WTC11 (cell line): ENCODE results near the gene RAB23. TPM values are rescaled to one million over a fixed set of nuclear protein-coding genes. Genes with fewer than 3 reads are reported as not detected.

ENCODE experiments used
- ATAC-seq: fragments of 200-7000 bp; cut with Tn5 transposase; 2 replicates; pipeline ENCODE4 v1.10.0; 2021; ENCODE audit warnings: mild to moderate bottlenecking, moderate library complexity
- CTCF ChIA-PET: fragments of 300-600 bp; sonication (Branson Sonifier 250); formaldehyde crosslinking; loops from one replicate; lab custom pipeline; 2021; ENCODE audit warnings: antibody characterized with exemption; lab: Charles Lee
- POLR2A ChIA-PET: fragments of 350-600 bp; sonication (Branson Sonifier 250); formaldehyde crosslinking; loops from one replicate; lab custom pipeline; 2021; ENCODE audit warnings: antibody characterized with exemption; lab: Charles Lee
- DNase-seq: peaks from one replicate; pipeline ENCODE4 v3.0.0; 2021; ENCODE audit warnings: low spot score
- H3K27ac Mint-ChIP-seq: 2 replicates; pipeline ENCODE4 v1.8.0; 2021; ENCODE audit warnings: mixed read lengths
- H3K27me3 Mint-ChIP-seq: 2 replicates; pipeline ENCODE4 v1.8.0; 2021; ENCODE audit warnings: low read depth, mild to moderate bottlenecking, moderate library complexity, mixed read lengths
- H3K36me3 Mint-ChIP-seq: 2 replicates; pipeline ENCODE4 v1.8.0; 2021; ENCODE audit warnings: mixed read lengths
- H3K4me1 Mint-ChIP-seq: 2 replicates; pipeline ENCODE4 v1.8.0; 2022; ENCODE audit warnings: mixed read lengths
- H3K4me3 Mint-ChIP-seq: 2 replicates; pipeline ENCODE4 v1.8.0; 2021; ENCODE audit warnings: mild to moderate bottlenecking, moderate library complexity, mixed read lengths
- H3K9me3 Mint-ChIP-seq: 2 replicates; pipeline ENCODE4 v1.8.0; 2021; ENCODE audit warnings: mixed read lengths
- CBFB ChIP-seq: sonication (generic); formaldehyde crosslinking; IDR thresholded peaks from 2 replicates; pipeline ENCODE4 v1.8.1; 2022; ENCODE audit warnings: mild to moderate bottlenecking, low read depth, missing genetic modification reagents
- CREB1 ChIP-seq: sonication (generic); formaldehyde crosslinking; IDR thresholded peaks from 2 replicates; pipeline ENCODE4 v1.8.0; 2023; ENCODE audit warnings: mild to moderate bottlenecking, missing genetic modification reagents
- ETV6 ChIP-seq: sonication (generic); formaldehyde crosslinking; IDR thresholded peaks from 2 replicates; pipeline ENCODE4 v1.8.1; 2022; ENCODE audit warnings: mild to moderate bottlenecking, missing genetic modification reagents
- FOXK1 ChIP-seq: sonication (generic); formaldehyde crosslinking; IDR thresholded peaks from 2 replicates; pipeline ENCODE4 v1.8.0; 2022; ENCODE audit warnings: mild to moderate bottlenecking, moderate library complexity, missing genetic modification reagents
- GRHL2 ChIP-seq: fragments of 250-450 bp; sonication (Bioruptor Pico); IDR thresholded peaks from 2 replicates; pipeline ENCODE4 v1.8.0; 2022; ENCODE audit warnings: mild to moderate bottlenecking, moderate library complexity; ENCODE audit not compliant: insufficient replicate concordance, severe bottlenecking
- GTF2I ChIP-seq: fragments of 250-450 bp; sonication (Bioruptor Pico); conservative IDR thresholded peaks from 2 replicates; pipeline ENCODE4 v1.4.0; 2021; ENCODE audit warnings: mild to moderate bottlenecking
- IRF1 ChIP-seq: sonication (generic); formaldehyde crosslinking; IDR thresholded peaks from 2 replicates; pipeline ENCODE4 v1.8.0; 2023; ENCODE audit warnings: missing genetic modification reagents
- JAZF1 ChIP-seq: fragments of 250-450 bp; sonication (Bioruptor Pico); IDR thresholded peaks from 2 replicates; pipeline ENCODE4 v1.9.0; 2021; ENCODE audit warnings: moderate library complexity, mild to moderate bottlenecking, inconsistent platforms
- ZNF138 ChIP-seq: sonication (generic); formaldehyde crosslinking; conservative IDR thresholded peaks from 2 replicates; pipeline ENCODE4 v1.8.1; 2022; ENCODE audit warnings: mild to moderate bottlenecking, moderate library complexity, missing genetic modification reagents
- ZNF416 ChIP-seq: fragments of 250-450 bp; sonication (Bioruptor Pico); IDR thresholded peaks from 2 replicates; pipeline ENCODE4 v1.9.0; 2021; ENCODE audit warnings: mild to moderate bottlenecking, inconsistent platforms
- ZNF512 ChIP-seq: sonication (generic); formaldehyde crosslinking; IDR thresholded peaks from 2 replicates; pipeline ENCODE4 v1.8.1; 2022; ENCODE audit warnings: missing genetic modification reagents, borderline replicate concordance
- total RNA-seq: library from RNA; stranded (reverse); gene quantifications from 3 replicates; pipeline ENCODE4 v1.2.3, GENCODE V29; 2021
- TF ChIP-seq, protein P1 (sequence below): sonication (generic); formaldehyde crosslinking; IDR thresholded peaks from 2 replicates; pipeline ENCODE4 v1.8.1; 2023; ENCODE audit warnings: mild to moderate bottlenecking, missing genetic modification reagents
- TF ChIP-seq, protein P2 (sequence below): fragments of 200-600 bp; IDR thresholded peaks from 2 replicates; pipeline ENCODE4 v1.8.0; 2022; ENCODE audit warnings: antibody characterized with exemption
- TF ChIP-seq, protein P3 (sequence below): sonication (generic); formaldehyde crosslinking; IDR thresholded peaks from 2 replicates; pipeline ENCODE4 v1.8.1; 2022; ENCODE audit warnings: mild to moderate bottlenecking, missing genetic modification reagents, moderate library complexity, borderline replicate concordance
- TF ChIP-seq, protein P4 (sequence below): sonication (generic); formaldehyde crosslinking; IDR thresholded peaks from 2 replicates; pipeline ENCODE4 v1.8.1; 2022; ENCODE audit warnings: low read depth, missing genetic modification reagents, borderline replicate concordance
- TF ChIP-seq, protein P5 (sequence below): sonication (generic); formaldehyde crosslinking; IDR thresholded peaks from 2 replicates; pipeline ENCODE4 v1.8.1; 2023; ENCODE audit warnings: mild to moderate bottlenecking, missing genetic modification reagents, borderline replicate concordance

The RAB23 gene
- total RNA-seq, 1 experiment from 2014 or later: 11.3 TPM

GRCh38 chr6:57207872-57208271 is 14.2 kb downstream of the RAB23 start (continued):
- TF ChIP-seq, protein P1, sequence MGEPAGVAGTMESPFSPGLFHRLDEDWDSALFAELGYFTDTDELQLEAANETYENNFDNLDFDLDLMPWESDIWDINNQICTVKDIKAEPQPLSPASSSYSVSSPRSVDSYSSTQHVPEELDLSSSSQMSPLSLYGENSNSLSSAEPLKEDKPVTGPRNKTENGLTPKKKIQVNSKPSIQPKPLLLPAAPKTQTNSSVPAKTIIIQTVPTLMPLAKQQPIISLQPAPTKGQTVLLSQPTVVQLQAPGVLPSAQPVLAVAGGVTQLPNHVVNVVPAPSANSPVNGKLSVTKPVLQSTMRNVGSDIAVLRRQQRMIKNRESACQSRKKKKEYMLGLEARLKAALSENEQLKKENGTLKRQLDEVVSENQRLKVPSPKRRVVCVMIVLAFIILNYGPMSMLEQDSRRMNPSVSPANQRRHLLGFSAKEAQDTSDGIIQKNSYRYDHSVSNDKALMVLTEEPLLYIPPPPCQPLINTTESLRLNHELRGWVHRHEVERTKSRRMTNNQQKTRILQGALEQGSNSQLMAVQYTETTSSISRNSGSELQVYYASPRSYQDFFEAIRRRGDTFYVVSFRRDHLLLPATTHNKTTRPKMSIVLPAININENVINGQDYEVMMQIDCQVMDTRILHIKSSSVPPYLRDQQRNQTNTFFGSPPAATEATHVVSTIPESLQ: no peak

DNA sequence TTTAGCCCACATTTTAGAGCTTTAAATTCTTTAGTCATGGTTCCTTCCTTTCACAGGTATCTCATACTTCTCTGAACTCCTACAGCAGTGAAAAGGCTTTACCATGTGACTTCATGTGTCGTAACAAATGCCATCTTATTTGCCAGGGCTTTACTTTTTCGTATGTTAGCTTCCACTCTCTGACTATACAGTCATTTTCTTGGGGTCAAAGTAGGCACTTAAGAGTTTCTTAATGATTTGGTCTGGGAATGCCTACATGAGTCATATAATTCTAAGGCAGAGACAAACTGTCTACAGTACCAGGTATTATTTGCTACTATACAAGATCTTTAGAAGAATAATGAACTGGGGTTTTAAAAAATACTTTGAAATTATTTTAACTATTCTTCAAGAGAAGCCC is 15.0 kb downstream of the RAB23 start:
- no peaks in the 10 kb centered on the region for H3K9me3 Mint-ChIP-seq
- TF ChIP-seq JAZF1 (CRISPR knock-in tag): no peak
- no peak for TF ChIP-seq ZNF512
- no peak for TF ChIP-seq GRHL2 (CRISPR knock-in tag)
- TF ChIP-seq FOXK1: no peak
- TF ChIP-seq, all 79 proteins: peak for 0
- Mint-ChIP-seq H3K27me3 (no peaks in the 10 kb centered on the region), H3K36me3 (0 out of 2 replicates have a peak, but pooled peaks cover 3% of the 10 kb centered on the region), H3K4me3 (no peak overlapping the region), H3K27ac (no peak overlapping the region), H3K4me1 (peaks cover 15% of the 10 kb centered on the region)
- POLR2A ChIA-PET: interaction anchor here (1.5 kb wide), 1 partner anchor 15 kb away, joined by 4 read pairs; the partner anchor contains the start of gene RAB23
- no peak for ATAC-seq
- no peak for DNase-seq
- CTCF ChIA-PET: interaction anchor here (2.4 kb wide), 1 partner anchor 15 kb away, joined by 7 read pairs; the partner anchor contains the start of gene RAB23

GRCh38 chr6:57205550-57206328 is 16.4 kb downstream of the RAB23 start:
- ATAC-seq (no peak), DNase-seq (no peak)
- Mint-ChIP-seq H3K27me3 (no peaks in the 10 kb centered on the region), H3K9me3 (no peaks in the 10 kb centered on the region), H3K4me1 (peaks cover 17% of the 10 kb centered on the region), H3K4me3 (no peak overlapping the region), H3K36me3 (0 out of 2 replicates have a peak, but pooled peaks cover 4% of the 10 kb centered on the region), H3K27ac (peak overlapping the region; percentile 31)
- ChIA-PET CTCF (interaction anchor here (1.0 to 2.4 kb wide), 2 partner anchors 16 to 251 kb away, joined by 3 to 7 read pairs; partner anchors contain the start of genes BEND6 and RAB23), POLR2A (no interaction called here)
- TF ChIP-seq, protein P2, sequence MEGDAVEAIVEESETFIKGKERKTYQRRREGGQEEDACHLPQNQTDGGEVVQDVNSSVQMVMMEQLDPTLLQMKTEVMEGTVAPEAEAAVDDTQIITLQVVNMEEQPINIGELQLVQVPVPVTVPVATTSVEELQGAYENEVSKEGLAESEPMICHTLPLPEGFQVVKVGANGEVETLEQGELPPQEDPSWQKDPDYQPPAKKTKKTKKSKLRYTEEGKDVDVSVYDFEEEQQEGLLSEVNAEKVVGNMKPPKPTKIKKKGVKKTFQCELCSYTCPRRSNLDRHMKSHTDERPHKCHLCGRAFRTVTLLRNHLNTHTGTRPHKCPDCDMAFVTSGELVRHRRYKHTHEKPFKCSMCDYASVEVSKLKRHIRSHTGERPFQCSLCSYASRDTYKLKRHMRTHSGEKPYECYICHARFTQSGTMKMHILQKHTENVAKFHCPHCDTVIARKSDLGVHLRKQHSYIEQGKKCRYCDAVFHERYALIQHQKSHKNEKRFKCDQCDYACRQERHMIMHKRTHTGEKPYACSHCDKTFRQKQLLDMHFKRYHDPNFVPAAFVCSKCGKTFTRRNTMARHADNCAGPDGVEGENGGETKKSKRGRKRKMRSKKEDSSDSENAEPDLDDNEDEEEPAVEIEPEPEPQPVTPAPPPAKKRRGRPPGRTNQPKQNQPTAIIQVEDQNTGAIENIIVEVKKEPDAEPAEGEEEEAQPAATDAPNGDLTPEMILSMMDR: no peak
- TF ChIP-seq ZNF416: no peak
- TF ChIP-seq, protein P3, sequence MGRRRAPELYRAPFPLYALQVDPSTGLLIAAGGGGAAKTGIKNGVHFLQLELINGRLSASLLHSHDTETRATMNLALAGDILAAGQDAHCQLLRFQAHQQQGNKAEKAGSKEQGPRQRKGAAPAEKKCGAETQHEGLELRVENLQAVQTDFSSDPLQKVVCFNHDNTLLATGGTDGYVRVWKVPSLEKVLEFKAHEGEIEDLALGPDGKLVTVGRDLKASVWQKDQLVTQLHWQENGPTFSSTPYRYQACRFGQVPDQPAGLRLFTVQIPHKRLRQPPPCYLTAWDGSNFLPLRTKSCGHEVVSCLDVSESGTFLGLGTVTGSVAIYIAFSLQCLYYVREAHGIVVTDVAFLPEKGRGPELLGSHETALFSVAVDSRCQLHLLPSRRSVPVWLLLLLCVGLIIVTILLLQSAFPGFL: no peak
- no peak for TF ChIP-seq CBFB (CRISPR knock-in tag)
- TF ChIP-seq JAZF1 (CRISPR knock-in tag): no peak
- TF ChIP-seq CREB1 (CRISPR knock-in tag): no peak
- TF ChIP-seq ZNF138 (CRISPR knock-in tag): no peak
- TF ChIP-seq, protein P4, sequence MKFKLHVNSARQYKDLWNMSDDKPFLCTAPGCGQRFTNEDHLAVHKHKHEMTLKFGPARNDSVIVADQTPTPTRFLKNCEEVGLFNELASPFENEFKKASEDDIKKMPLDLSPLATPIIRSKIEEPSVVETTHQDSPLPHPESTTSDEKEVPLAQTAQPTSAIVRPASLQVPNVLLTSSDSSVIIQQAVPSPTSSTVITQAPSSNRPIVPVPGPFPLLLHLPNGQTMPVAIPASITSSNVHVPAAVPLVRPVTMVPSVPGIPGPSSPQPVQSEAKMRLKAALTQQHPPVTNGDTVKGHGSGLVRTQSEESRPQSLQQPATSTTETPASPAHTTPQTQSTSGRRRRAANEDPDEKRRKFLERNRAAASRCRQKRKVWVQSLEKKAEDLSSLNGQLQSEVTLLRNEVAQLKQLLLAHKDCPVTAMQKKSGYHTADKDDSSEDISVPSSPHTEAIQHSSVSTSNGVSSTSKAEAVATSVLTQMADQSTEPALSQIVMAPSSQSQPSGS: no peak
- no peak for TF ChIP-seq IRF1 (CRISPR knock-in tag)
- TF ChIP-seq ETV6: no peak
- TF ChIP-seq, protein P5, sequence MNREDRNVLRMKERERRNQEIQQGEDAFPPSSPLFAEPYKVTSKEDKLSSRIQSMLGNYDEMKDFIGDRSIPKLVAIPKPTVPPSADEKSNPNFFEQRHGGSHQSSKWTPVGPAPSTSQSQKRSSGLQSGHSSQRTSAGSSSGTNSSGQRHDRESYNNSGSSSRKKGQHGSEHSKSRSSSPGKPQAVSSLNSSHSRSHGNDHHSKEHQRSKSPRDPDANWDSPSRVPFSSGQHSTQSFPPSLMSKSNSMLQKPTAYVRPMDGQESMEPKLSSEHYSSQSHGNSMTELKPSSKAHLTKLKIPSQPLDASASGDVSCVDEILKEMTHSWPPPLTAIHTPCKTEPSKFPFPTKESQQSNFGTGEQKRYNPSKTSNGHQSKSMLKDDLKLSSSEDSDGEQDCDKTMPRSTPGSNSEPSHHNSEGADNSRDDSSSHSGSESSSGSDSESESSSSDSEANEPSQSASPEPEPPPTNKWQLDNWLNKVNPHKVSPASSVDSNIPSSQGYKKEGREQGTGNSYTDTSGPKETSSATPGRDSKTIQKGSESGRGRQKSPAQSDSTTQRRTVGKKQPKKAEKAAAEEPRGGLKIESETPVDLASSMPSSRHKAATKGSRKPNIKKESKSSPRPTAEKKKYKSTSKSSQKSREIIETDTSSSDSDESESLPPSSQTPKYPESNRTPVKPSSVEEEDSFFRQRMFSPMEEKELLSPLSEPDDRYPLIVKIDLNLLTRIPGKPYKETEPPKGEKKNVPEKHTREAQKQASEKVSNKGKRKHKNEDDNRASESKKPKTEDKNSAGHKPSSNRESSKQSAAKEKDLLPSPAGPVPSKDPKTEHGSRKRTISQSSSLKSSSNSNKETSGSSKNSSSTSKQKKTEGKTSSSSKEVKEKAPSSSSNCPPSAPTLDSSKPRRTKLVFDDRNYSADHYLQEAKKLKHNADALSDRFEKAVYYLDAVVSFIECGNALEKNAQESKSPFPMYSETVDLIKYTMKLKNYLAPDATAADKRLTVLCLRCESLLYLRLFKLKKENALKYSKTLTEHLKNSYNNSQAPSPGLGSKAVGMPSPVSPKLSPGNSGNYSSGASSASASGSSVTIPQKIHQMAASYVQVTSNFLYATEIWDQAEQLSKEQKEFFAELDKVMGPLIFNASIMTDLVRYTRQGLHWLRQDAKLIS (CRISPR knock-in tag): no peak
- TF ChIP-seq GTF2I: no peak
